Activated T-cell treated with anti-CD3 and anti-CD28 coated beads, Interleukin-2, amount 50 U/mL, for 1 hour (primary cell): ENCODE results near the gene RASGRF1.
"Not testable (repeated sequence)": the region's sequence is repeated elsewhere in the genome, so short reads cannot be mapped to it uniquely, and the experiment has no call there.

Source experiments
- DNase-seq: peaks from one replicate; pipeline ENCODE4 v3.0.0-alpha.2; 2020

Gene RASGRF1

GRCh38 chr15:79003896-79004295 lies 86.7 kb downstream of the RASGRF1 start:
- DNase-seq: no peak

- DNase-seq: no peak
Observed at GRCh38 chr15:79003301-79003700, 87.3 kb downstream of the RASGRF1 start.

GRCh38 chr15:79002581-79002980 lies 88.0 kb downstream of the RASGRF1 start:
- no peak for DNase-seq

GRCh38 chr15:78999636-79000035 lies 90.9 kb downstream of the RASGRF1 start:
- DNase-seq: no peak

GRCh38 chr15:78998526-78998925 lies 92.1 kb downstream of the RASGRF1 start:
- no peak for DNase-seq

GRCh38 chr15:78997981-78998499 lies 92.5 kb downstream of the RASGRF1 start:
- no peak for DNase-seq

GRCh38 chr15:78996894-78997275 lies 93.7 kb downstream of the RASGRF1 start:
- DNase-seq: no peak

- no peak for DNase-seq
Observed at GRCh38 chr15:78995921-78996893, 94.4 kb downstream of the RASGRF1 start.

GRCh38 chr15:78995161-78995560 lies 95.4 kb downstream of the RASGRF1 start:
- not testable (repeated sequence) for DNase-seq

GRCh38 chr15:78993931-78994530 lies 96.5 kb downstream of the RASGRF1 start:
- no peak for DNase-seq

- no peak for DNase-seq
Observed at GRCh38 chr15:78993257-78993930, 97.2 kb downstream of the RASGRF1 start.

- DNase-seq: no peak
Observed at GRCh38 chr15:78992416-78993256, 97.9 kb downstream of the RASGRF1 start.

- no peak for DNase-seq
Observed at GRCh38 chr15:78991879-78992278, 98.7 kb downstream of the RASGRF1 start.

GRCh38 chr15:78991476-78991875 lies 99.1 kb downstream of the RASGRF1 start:
- DNase-seq: no peak

GRCh38 chr15:78990278-78990677 lies 100.3 kb downstream of the RASGRF1 start:
- DNase-seq: no peak

- no peak for DNase-seq
Observed at GRCh38 chr15:78989701-78990240, 100.8 kb downstream of the RASGRF1 start.

GRCh38 chr15:78988361-78988911 lies 102.1 kb downstream of the RASGRF1 start:
- DNase-seq: no peak

- DNase-seq: no peak
Observed at GRCh38 chr15:78987556-78988360, 102.8 kb downstream of the RASGRF1 start.

- no peak for DNase-seq
Observed at GRCh38 chr15:78985859-78986475, 104.6 kb downstream of the RASGRF1 start.

- no peak for DNase-seq
Observed at GRCh38 chr15:78984041-78984440, 106.5 kb downstream of the RASGRF1 start.
